Transverse colon (tissue), 3 donors: ENCODE results near the gene VAV1.

ENCODE experiments used
- EP300 ChIP-seq: sonication (generic); formaldehyde crosslinking; IDR thresholded peaks from one replicate; pipeline ENCODE4 v1.6.1; 2017; ENCODE audit warnings: antibody characterized with exemption, low read depth
- TF ChIP-seq, protein P1 (sequence below), 5 experiments: fragments of 200-600 bp in 3 of 5; fragments of 450-650 bp in 2 of 5; sonication (generic) in 3 of 5; IDR thresholded peaks; 1 replicate in 2 of 5; 2 replicates in 3 of 5; pipeline ENCODE4 v1.5.1; 2016 to 2017; ENCODE audit warnings: antibody characterized with exemption in 5 of 5, inconsistent platforms in 3 of 5, mild to moderate bottlenecking in 2 of 5, moderate library complexity in 1 of 5

DNA sequence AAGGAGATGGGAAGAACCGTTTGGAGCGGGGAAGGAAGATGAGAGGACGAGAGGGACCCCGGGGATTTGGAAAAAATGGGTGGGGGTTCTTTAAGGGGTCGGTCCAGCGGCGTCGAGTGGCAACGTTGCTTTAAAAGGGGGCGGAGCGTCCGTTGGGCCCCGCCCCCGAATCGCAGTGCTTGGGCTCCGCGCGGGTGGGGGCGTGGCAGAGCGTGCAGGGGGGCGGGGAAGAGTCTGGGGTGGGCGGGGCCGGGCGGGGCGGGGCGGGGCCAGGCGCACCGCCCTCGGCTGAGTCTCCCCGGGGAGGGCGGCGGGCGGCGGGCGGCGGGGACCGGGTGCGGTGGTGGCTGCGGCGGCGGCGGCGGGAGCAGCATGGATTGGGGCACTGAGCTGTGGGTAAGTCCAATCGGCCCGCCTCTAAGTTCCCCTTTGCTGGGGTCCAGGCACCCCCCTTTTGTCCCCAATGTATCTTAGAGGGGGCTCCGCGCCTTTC is 33.1 kb upstream of the VAV1 start, which contains the start of gene TRIP10:
- no peak for TF ChIP-seq EP300
- TF ChIP-seq, protein P1, sequence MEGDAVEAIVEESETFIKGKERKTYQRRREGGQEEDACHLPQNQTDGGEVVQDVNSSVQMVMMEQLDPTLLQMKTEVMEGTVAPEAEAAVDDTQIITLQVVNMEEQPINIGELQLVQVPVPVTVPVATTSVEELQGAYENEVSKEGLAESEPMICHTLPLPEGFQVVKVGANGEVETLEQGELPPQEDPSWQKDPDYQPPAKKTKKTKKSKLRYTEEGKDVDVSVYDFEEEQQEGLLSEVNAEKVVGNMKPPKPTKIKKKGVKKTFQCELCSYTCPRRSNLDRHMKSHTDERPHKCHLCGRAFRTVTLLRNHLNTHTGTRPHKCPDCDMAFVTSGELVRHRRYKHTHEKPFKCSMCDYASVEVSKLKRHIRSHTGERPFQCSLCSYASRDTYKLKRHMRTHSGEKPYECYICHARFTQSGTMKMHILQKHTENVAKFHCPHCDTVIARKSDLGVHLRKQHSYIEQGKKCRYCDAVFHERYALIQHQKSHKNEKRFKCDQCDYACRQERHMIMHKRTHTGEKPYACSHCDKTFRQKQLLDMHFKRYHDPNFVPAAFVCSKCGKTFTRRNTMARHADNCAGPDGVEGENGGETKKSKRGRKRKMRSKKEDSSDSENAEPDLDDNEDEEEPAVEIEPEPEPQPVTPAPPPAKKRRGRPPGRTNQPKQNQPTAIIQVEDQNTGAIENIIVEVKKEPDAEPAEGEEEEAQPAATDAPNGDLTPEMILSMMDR (IDR thresholded peaks at IDR 0.05), result no peak
